HG02852 (cell line): ENCODE measurements around the gene HOXD1.

ENCODE experiments used
- ATAC-seq: cut with Tn5 transposase; IDR thresholded peaks from one replicate; pipeline ENCODE4 v1.9.1; 2021; ENCODE audit warnings: mild to moderate bottlenecking, moderate library complexity; ENCODE audit not compliant: unreplicated experiment

HOXD1 gene

GRCh38 chr2:176152350-176153181, 35.9 kb upstream of the HOXD1 start:
- no peak for ATAC-seq

GRCh38 chr2:176154576-176155252, 33.8 kb upstream of the HOXD1 start:
- ATAC-seq = no peak

DNA sequence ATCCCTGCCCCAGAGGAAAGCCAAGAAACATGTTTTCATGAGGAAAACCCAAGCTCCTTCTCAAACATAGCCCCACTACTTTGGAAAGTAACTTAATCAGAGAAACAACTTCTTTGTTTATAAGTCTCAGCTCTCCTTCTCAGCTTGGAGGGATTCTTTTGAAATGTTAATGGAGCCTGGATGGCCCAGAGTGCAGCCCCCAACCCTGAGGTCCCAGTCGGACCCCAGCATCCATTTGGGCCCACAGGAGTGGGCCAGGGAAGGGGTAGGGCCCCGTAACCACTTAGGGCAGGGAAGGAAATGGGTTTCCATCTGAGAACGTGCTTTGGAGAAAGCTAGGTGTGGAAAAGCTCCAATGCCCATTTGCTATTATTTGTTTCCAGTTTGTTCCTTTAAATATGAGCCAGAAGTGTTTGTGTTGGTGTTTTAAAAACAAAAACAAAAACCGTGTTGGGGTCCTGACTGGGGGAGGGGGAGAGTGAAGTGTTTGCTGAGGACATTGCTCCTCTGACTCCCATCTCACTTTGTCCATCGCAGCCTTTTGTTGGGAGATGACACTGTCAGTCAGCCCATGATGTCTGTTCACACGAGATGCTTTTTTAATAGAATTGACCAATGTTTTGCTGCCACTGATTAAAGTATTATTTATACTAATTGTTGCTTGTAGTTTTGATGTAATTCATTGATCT, 33.0 kb upstream of the HOXD1 start:
- no peak for ATAC-seq

- ATAC-seq = no peak
These were observed 32.1 kb upstream of the HOXD1 start for GRCh38 chr2:176156301-176156806.

DNA sequence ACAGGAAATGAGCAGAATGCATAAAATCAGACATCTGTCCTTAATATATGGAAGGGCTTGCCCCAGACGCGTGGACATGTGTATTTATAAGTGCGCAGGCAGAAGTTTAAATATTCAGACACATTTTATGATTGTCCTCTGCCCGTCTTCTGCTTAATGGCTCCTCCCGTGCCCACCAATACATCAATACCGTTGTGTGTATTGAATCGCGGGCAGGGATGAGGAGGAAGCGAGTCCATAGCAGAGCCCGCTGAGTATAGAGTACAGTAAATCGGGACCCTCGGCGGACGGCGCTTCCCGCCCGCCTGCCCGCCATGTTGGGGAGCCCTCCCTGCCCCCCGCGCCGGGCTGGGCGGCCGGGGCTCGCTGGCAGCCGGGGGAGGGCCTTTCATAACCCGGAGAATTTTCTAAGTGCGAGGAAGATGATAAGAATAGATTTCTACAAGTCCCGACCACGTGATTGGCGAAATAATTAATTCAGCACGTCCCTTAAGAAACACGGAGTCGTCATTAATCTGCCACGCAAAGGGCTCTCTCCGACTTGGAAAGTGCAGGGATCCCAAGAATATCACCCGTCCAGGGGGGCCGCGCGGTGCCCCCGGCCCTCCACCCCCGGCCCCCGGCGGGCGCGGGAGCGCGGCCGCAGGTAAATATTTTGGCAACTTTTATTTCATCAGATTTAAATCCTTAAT, 31.5 kb upstream of the HOXD1 start, which contains the start of gene HOXD3:
Gene HOXD3, plus strand, starts transcription at position 501 of the 692 bp plus-strand sequence. CDS start 11,808 bp downstream, outside the sequence.
- ATAC-seq = no peak

DNA sequence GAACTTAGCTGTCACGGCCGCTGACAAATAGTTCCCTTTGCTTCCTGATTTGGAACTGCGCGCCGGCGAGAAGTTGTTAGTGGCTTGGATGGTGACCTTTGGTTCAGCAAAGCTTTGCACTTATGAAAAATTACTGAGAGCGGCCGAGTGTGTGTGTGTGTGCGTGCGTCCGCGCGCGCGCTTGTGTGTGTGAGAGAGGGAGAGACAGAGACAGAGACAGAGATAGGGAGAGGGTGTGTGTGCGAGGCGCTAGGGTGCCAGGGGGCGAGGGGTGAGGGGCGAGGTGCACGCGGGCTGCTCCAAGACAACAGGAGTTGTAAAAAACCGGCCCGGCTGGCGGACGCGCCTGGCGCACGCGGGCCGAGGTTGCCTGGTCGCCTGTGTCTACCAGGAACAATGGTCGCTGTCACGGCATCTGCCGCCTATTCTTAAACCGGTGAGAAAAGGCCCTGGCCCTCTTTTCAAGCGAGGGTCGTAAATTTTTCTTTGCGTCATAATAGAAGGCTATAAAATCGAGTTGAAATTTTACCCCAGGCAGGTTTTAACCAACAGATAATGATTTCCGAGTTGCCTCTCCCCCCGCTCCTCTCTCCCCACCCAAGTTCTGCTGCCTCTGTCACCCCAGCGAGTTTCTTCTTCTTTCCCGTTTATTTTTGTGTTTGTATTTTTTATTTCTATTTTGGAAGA, 30.8 kb upstream of the HOXD1 start:
- ATAC-seq = no peak

DNA sequence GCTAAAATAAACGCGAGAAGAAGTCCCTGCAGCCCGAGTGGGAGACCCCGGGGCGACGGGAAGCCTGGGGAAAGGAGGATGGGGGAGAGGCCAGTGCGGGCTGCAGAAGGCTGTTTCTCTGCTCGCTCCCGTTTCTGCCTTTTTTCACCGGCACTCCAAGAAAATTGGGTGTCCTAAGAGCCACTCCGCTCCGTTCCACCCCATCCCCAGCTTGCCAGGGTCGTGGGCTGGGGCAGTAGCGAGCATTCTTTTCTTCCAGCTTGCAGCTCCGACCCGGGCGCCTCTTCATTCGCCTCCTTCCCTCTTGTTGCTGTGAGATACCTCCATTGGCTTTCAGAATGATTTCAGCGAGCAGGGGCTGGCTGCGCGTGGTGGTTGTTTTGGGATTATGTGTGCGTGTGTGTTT, 30.3 kb upstream of the HOXD1 start:
- no peak for ATAC-seq

- ATAC-seq = no peak
These were observed 29.4 kb upstream of the HOXD1 start for GRCh38 chr2:176158855-176159662.

DNA sequence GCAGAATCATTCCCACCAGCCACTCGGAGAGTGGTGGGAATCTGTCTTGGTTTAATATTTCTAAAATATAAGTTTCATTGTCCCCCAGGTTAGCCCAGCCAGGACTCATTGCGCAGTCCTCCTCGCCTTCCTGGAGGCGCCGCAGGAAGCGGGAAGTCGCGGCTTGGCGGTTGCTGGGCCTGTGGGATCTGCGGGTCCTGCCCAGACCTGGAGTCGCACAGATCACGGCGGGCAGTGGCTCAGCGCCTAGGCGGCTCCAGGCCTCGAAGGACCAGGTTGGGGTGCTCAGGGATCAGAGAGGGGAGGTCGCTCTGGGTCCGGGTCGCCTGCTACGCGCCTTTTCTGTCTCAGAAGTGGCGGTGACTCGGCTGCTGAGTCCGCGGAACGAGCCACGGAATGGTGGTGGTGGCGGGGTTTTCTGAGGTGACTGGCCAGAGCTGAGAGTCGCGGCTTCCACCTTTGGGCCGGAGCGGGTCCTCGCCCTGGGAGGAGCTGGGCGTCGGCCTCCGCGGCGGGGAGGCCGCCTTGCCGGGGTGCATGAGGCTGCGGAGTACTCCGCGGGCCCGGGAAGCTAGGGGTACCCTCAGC, 28.7 kb upstream of the HOXD1 start:
- no peak for ATAC-seq

DNA sequence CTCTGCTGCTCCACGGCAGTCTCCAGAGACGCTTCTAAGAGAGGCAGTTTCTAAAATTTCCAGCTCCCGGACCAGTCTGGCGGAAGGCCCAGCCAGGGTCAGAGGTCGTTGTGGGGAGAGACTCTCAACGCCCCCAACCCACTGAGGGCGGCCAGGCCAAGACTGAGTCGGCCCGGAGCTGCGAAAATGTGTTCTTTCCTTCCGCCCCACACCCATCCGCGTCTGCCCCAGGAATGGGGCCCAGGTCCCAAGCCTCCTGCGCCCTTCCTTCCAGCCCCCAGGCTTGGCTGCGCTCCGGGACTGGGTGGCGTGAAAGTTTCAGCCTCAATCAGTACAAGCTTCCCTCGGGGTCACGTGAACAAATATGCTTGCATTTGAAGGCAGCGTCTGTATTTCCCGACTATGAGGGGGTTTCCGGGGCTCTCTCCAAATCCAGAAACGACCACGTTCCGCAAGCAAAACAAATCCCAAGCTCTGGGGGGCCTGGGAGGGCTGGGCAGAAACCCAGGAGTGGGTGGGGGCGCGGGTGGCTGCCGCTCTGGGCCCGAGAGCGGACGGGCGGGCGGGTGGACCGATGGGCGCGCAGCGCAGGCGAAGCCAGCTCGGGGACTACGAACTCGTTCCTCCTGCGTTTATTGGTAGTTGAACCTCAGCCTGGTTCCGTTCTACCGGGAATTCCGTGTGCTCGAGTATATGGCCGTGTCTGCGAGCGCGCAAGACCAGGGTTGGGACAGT, 28.1 kb upstream of the HOXD1 start:
- ATAC-seq = no peak

GRCh38 chr2:176160986-176161824, 27.3 kb upstream of the HOXD1 start:
- no peak for ATAC-seq

DNA sequence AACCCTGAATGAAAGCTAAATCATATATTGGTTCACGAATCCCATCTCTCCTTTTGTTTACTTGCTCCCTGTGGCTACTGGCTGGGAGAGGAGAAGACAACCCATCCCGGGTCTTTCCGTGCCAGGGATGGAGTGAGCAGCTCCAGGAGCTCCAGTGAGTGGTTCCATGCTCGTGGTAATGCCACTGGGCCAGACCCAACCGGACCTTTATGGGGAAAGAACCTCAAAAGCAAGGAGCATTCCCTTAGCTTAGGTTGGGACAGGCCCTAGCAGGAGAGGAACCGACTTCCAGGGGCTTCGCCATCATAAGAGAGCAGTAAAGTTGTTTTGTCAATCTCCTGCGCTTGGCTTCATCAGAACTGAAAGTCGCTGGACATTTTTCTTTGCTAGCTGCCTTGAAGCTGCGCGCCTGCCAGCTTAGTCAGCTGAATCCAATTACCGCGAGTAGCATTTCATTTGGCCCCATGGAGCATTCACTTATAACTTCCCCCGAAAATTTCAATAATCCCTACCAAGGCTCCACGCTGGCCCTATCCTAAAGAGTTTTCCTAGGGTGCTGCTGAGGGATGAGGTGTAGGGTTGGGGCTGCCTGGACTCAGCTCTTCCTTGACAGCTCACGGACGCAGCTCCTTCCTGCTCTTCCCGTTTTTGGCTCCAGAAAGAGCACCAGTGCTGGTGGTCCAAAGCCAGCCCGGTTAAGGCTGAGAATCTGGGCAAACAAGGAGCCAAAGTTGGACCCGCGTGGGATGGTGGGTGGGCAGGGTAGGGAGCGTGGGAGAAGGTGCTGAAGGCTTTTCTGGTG, 26.4 kb upstream of the HOXD1 start:
- no peak for ATAC-seq

- no peak for ATAC-seq
These were observed 25.4 kb upstream of the HOXD1 start for GRCh38 chr2:176162911-176163671.

DNA sequence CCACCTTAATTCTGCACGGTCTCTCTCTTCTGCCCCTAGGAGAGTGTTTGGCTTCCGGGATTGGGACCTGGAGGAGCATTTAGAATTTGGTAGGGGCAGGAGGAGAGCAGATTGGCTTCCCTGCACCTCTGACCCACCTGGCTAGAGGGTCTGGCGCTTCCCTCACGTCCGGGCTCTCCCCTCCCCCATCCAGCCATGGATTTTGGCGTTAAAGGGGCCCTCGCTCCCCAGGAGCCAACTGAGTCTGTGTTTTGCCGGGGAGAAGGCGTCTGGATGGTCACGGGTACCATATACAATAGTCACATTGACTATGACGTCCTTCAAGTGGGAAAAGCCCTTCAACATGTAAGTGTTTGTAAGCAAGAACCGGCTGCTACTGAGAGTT, 24.8 kb upstream of the HOXD1 start:
- ATAC-seq = no peak

DNA sequence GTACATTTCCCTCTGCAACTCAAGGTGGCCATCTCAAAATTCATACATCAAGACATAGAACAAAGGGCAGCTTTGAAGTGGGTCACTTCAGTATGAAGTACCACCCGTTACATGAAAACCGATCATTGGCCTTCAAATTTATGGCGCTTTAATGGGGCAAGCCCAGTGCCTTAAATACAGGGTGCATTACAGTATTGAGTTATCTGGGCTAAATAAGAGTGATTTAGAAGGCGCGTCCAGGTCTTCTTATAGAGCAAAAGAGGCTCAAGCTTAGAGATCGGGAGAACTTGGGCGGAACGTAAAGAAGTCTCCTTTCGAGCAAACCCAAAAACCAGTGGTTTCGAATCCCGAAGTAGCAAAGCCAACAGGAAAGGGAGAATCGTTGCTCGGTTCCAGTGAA, 24.3 kb upstream of the HOXD1 start:
- no peak for ATAC-seq
